DOHH2 (cell line): ENCODE results near the gene RNF13.

ENCODE experiments used
- H3F3A ChIP-seq: fragments of 200-600 bp; sonication (generic), shearing (Covaris generic); 2 replicates; pipeline ENCODE4 v1.6.0; 2016; ENCODE audit warnings: antibody characterized with exemption, mild to moderate bottlenecking; ENCODE audit not compliant: control insufficient read depth, insufficient read depth
- H3K27ac ChIP-seq: fragments of 200-600 bp; sonication (generic); 2 replicates; pipeline ENCODE4 v1.5.1; 2014; ENCODE audit warnings: low read depth, mild to moderate bottlenecking, low read length, moderate library complexity
- H3K27me3 ChIP-seq: fragments of 200-600 bp; sonication (generic); 2 replicates; pipeline ENCODE4 v1.6.1; 2014; ENCODE audit warnings: mild to moderate bottlenecking, low read length, mixed read lengths; ENCODE audit not compliant: control insufficient read depth
- H3K36me3 ChIP-seq: fragments of 200-600 bp; sonication (generic); 2 replicates; pipeline ENCODE4 v1.6.1; 2014; ENCODE audit warnings: mild to moderate bottlenecking, low read length, moderate library complexity, mixed read lengths; ENCODE audit not compliant: control insufficient read depth
- H3K4me1 ChIP-seq: fragments of 200-600 bp; sonication (generic); 2 replicates; pipeline ENCODE4 v1.6.1; 2014; ENCODE audit warnings: mild to moderate bottlenecking, low read length, mixed read lengths; ENCODE audit not compliant: control insufficient read depth
- H3K4me2 ChIP-seq: fragments of 200-600 bp; sonication (generic); 2 replicates; pipeline ENCODE4 v1.6.0; 2014; ENCODE audit warnings: mild to moderate bottlenecking, low read length, moderate library complexity
- H3K4me3 ChIP-seq: fragments of 200-600 bp; sonication (generic); 2 replicates; pipeline ENCODE4 v1.5.1; 2014; ENCODE audit warnings: mild to moderate bottlenecking, low read length, mixed read lengths
- H3K79me2 ChIP-seq: fragments of 200-600 bp; sonication (generic); 2 replicates; pipeline ENCODE4 v1.6.1; 2014; ENCODE audit warnings: mild to moderate bottlenecking, low read length, mixed read lengths; ENCODE audit not compliant: control insufficient read depth
- H3K9me2 ChIP-seq: fragments of 200-600 bp; sonication (generic); replicated peaks from 2 replicates; pipeline ENCODE4 v1.6.1; 2014; ENCODE audit warnings: mild to moderate bottlenecking, low read length, mixed read lengths; ENCODE audit not compliant: control insufficient read depth
- H3K9me3 ChIP-seq: fragments of 200-600 bp; sonication (generic); 2 replicates; pipeline ENCODE4 v1.6.1; 2014; ENCODE audit warnings: antibody characterized with exemption, low read length, mixed read lengths; ENCODE audit not compliant: control insufficient read depth, insufficient read depth
- H4K20me1 ChIP-seq: fragments of 200-600 bp; sonication (generic); 2 replicates; pipeline ENCODE4 v1.6.0; 2014; ENCODE audit warnings: low read depth, mild to moderate bottlenecking, antibody characterized with exemption, low read length, moderate library complexity; ENCODE audit not compliant: control insufficient read depth, insufficient read depth
- EZH2phosphoT487 ChIP-seq: fragments of 200-600 bp; sonication (generic); IDR thresholded peaks from 2 replicates; pipeline ENCODE4 v1.6.1; 2017; ENCODE audit warnings: borderline replicate concordance, mild to moderate bottlenecking, antibody characterized with exemption, low read length, moderate library complexity, mixed read lengths
- TF ChIP-seq, protein P1 (sequence below): fragments of 200-600 bp; sonication (generic); IDR thresholded peaks from one replicate; pipeline ENCODE4 v1.5.1; 2014; ENCODE audit warnings: antibody characterized with exemption, mild to moderate bottlenecking, low read depth, low read length; ENCODE audit not compliant: poor library complexity, severe bottlenecking

Gene RNF13

DNA sequence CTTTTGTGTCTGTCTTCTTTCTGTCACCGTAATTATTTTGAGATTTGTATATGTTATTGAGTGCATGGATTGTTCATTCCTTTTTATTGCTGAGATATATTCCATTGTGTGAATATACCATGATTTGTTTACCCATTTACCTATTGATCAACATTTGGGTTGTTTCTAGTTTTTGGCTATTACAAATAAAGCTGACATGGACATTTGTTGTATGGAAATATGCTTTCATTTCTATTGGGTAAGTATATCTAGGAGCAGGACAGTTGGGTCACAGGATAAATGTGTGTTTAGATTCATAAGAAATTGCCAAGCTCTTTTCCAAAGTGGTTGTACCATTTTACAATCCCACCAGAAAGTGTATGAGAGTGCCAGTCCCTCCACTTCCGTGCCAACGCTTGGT, 106.5 kb downstream of the RNF13 start:
- TF ChIP-seq, protein P1, sequence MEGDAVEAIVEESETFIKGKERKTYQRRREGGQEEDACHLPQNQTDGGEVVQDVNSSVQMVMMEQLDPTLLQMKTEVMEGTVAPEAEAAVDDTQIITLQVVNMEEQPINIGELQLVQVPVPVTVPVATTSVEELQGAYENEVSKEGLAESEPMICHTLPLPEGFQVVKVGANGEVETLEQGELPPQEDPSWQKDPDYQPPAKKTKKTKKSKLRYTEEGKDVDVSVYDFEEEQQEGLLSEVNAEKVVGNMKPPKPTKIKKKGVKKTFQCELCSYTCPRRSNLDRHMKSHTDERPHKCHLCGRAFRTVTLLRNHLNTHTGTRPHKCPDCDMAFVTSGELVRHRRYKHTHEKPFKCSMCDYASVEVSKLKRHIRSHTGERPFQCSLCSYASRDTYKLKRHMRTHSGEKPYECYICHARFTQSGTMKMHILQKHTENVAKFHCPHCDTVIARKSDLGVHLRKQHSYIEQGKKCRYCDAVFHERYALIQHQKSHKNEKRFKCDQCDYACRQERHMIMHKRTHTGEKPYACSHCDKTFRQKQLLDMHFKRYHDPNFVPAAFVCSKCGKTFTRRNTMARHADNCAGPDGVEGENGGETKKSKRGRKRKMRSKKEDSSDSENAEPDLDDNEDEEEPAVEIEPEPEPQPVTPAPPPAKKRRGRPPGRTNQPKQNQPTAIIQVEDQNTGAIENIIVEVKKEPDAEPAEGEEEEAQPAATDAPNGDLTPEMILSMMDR = no peak
- no peak for TF ChIP-seq EZH2phosphoT487
- Histone ChIP-seq H3K4me3 (no peak overlapping the region), H3K36me3 (peaks cover 9% of the 10 kb centered on the region), H3F3A (no peaks in the 10 kb centered on the region), H4K20me1 (no peaks in the 10 kb centered on the region), H3K27ac (no peak overlapping the region), H3K4me2 (no peak overlapping the region), H3K27me3 (no peaks in the 10 kb centered on the region), H3K9me3 (no peaks in the 10 kb centered on the region), H3K79me2 (no peaks in the 10 kb centered on the region), H3K9me2 (no peaks in the 10 kb centered on the region), H3K4me1 (peaks cover 5% of the 10 kb centered on the region)

DNA sequence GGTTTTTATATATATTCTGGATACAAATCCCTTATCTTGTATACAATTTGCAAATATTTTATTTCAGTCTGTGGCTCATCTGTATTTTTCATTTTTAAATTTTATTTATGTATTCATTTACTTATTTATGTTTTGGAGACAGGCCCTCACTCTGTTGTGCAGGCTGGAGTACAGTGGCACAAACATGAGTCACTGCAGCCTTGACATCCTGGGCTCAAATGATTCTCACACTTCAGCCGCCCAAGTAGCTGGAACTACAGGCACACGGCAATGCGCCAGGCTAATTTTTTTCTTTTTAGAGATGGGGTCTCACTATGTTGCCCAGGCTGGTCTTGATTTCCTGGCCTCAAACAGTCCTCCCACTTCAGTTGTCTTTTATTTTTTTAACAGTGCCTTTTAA, 107.1 kb downstream of the RNF13 start:
- Histone ChIP-seq H3K4me1 (peaks cover 5% of the 10 kb centered on the region), H3K4me2 (no peak overlapping the region), H3F3A (no peaks in the 10 kb centered on the region)

DNA sequence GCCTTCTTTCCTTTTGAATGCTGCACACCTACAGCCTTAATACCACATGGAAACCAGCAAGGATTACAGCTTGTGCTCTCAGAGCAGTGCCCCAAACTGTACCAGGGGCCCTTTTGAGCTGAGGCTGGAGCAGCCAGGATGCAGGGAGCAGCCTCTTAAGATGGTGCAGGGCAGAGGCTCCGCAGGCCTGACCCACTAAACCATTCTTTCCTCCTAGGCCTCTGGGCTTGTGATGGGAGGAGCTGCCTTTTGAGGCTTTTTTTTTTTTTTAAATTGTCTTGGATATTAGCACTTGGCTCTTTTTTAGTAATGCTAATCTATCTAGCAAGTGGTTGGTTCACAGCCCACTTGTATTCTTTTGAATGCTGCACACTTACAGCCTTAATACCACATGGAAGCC, 120.0 kb downstream of the RNF13 start:
- TF ChIP-seq, protein P1 = no peak
- TF ChIP-seq EZH2phosphoT487 = no peak
- H3K36me3 ChIP-seq = peaks cover 11% of the 10 kb centered on the region
- H3K9me2 ChIP-seq = no peaks in the 10 kb centered on the region
- no peaks in the 10 kb centered on the region for H3K4me1 ChIP-seq
- H3K4me3 ChIP-seq = no peak overlapping the region
- H3K9me3 ChIP-seq = 0 out of 2 replicates have a peak, but pooled peaks cover 4% of the 10 kb centered on the region
- H3K79me2 ChIP-seq = no peaks in the 10 kb centered on the region; the same call in 1 of the 2 replicates
- H3K27ac ChIP-seq = no peak overlapping the region
- no peak overlapping the region for H3K4me2 ChIP-seq
- no peaks in the 10 kb centered on the region for H3F3A ChIP-seq
- H3K27me3 ChIP-seq = no peaks in the 10 kb centered on the region
- no peaks in the 10 kb centered on the region for H4K20me1 ChIP-seq

More for the DNA sequence above, 107.1 kb downstream of the RNF13 start:
- Histone ChIP-seq H3K9me2 (no peaks in the 10 kb centered on the region), H3K79me2 (no peaks in the 10 kb centered on the region), H4K20me1 (no peaks in the 10 kb centered on the region), H3K27ac (no peak overlapping the region), H3K4me3 (no peak overlapping the region), H3K36me3 (peaks cover 9% of the 10 kb centered on the region), H3K9me3 (no peaks in the 10 kb centered on the region), H3K27me3 (no peaks in the 10 kb centered on the region)
- TF ChIP-seq, protein P1 = no peak
- TF ChIP-seq EZH2phosphoT487 = no peak
